ENCODE results near the gene CEP43.

Gene CEP43

DNA sequence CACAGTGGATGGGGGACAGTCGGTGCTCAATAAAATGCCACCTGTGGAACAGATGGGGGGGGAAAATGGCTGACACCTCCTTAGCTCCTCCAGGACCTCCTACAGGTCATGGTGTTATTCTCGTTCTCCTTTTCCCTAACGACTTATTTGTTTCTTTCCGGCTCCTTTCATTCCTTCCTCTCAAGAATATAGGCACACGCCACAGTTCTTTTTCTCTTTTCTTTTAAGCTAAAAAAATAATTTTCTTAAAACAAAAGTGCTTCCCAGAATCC, 41.5 kb upstream of the CEP43 start:
- Histone ChIP-seq H4K20me1 (ENCODE audit: control insufficient read depth, insufficient read depth, low read depth, low read length) (no peaks in the 10 kb centered on the region), H3K4me3 (ENCODE audit: low read length) (peak overlapping the region; percentile 75)

DNA sequence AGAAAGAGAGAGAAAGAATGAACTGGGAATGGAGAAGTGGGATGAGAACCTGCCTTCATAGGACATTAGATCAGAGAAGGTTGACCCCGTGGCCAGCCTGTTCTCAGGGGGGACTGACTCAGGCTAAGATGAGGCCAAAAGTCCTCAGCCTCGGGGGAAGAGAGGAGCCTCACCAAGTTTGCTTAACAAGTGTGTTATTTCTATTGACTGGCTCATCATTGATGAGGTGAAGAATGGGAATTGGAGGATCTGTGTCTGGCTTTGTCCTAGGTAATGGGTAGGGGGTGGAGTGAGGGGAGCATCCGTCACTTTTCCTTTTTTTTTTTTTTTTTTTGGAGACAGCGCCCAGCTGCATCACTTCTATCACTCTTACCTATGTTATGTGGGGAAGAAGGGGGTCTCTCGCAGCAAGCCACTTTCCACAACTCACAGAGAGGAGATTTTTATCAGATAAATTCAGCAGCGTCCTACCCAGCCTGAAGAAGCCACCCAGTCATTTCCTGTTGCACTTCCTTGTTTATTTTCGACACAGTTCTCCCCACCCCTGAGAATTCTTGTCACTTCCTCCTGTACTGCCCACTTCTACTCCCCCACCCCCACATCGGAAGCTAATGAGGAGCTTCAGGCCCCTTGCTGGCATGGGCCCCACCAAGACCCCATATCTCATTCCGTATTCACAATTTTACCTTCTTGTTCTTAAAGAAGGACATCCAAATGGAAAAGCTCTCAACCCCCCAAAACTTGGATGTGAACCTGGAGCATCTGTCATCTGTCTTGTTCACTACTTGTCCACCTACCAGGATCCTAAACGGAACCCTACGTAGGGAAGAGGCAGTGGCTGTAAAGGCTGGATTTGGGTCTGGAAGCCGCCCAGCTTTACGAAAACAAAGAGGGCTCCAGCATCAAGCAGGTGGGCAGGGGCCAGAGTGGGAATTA, 40.0 kb upstream of the CEP43 start:
- H3K27ac ChIP-seq (ENCODE audit: low read depth, low read length), result peak overlapping the region; percentile 95
- H3K9me2 ChIP-seq (replicated peaks; ENCODE audit: control insufficient read depth, low read length), result no peaks in the 10 kb centered on the region

More for the DNA sequence above, 41.5 kb upstream of the CEP43 start:
- H3K79me2 ChIP-seq (ENCODE audit: control insufficient read depth, low read length), result peaks cover 35% of the 10 kb centered on the region
- peaks cover 8% of the 10 kb centered on the region for H3K36me3 ChIP-seq (ENCODE audit: control insufficient read depth, low read length)
- peak overlapping the region; percentile 88 for H3K4me2 ChIP-seq (ENCODE audit: low read length)
- H3K27me3 ChIP-seq (ENCODE audit: control insufficient read depth, low read length), result no peaks in the 10 kb centered on the region
- H3K9me3 ChIP-seq (ENCODE audit: control insufficient read depth, insufficient read depth, low read length), result no peaks in the 10 kb centered on the region
- TF ChIP-seq EZH2phosphoT487 (IDR thresholded peaks at IDR 0.05; ENCODE audit: borderline replicate concordance, low read length), result no peak
- TF ChIP-seq, protein P1, sequence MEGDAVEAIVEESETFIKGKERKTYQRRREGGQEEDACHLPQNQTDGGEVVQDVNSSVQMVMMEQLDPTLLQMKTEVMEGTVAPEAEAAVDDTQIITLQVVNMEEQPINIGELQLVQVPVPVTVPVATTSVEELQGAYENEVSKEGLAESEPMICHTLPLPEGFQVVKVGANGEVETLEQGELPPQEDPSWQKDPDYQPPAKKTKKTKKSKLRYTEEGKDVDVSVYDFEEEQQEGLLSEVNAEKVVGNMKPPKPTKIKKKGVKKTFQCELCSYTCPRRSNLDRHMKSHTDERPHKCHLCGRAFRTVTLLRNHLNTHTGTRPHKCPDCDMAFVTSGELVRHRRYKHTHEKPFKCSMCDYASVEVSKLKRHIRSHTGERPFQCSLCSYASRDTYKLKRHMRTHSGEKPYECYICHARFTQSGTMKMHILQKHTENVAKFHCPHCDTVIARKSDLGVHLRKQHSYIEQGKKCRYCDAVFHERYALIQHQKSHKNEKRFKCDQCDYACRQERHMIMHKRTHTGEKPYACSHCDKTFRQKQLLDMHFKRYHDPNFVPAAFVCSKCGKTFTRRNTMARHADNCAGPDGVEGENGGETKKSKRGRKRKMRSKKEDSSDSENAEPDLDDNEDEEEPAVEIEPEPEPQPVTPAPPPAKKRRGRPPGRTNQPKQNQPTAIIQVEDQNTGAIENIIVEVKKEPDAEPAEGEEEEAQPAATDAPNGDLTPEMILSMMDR (IDR thresholded peaks at IDR 0.05; ENCODE audit: low read depth, low read length, poor library complexity, severe bottlenecking), result no peak
- H3K4me1 ChIP-seq (ENCODE audit: control insufficient read depth, low read length), result peaks cover 72% of the 10 kb centered on the region
- peak overlapping the region; percentile 95 for H3K27ac ChIP-seq (ENCODE audit: low read depth, low read length)
- no peaks in the 10 kb centered on the region for H3K9me2 ChIP-seq (replicated peaks; ENCODE audit: control insufficient read depth, low read length)
- H3F3A ChIP-seq (ENCODE audit: control insufficient read depth, insufficient read depth), result peaks cover 30% of the 10 kb centered on the region

DNA sequence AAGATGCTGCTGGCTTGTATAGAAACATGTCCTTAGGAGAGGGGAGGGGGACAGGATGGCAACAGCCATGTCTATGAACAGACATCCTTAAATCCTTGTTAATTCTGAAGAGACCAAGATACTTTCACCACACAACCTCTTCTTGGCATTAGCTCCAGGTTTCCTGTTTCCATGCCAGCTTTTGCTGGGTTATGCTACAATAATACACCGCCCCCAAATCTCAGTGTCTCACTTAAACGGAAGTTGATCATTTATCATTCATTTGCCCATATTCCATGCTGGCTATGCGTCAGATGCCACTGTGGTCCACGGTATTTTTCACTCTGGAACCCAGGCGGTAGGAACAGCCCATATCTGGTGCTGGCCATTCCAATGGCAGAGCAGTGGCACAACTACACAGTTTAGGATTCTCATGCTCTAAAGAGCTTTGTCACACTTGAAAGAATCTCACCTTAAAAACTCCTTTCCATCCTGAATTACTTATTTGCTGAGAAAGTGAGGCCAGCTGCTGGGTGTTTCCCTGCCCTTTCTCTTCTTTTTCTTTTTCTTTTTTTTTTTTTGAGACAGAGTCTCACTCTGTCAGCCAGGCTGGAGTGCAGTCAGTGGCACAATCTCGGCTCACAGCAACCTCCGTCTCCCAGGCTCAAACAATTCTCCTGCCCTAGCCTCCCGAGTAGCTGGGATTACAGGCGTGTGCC, 39.1 kb upstream of the CEP43 start:
- Histone ChIP-seq H3K9me3 (ENCODE audit: control insufficient read depth, insufficient read depth, low read length) (no peaks in the 10 kb centered on the region), H3K27ac (ENCODE audit: low read depth, low read length) (peak overlapping the region; percentile 95), H3K4me1 (ENCODE audit: control insufficient read depth, low read length) (peaks cover 48% of the 10 kb centered on the region), H4K20me1 (ENCODE audit: control insufficient read depth, insufficient read depth, low read depth, low read length) (no peaks in the 10 kb centered on the region), H3K9me2 (replicated peaks; ENCODE audit: control insufficient read depth, low read length) (no peaks in the 10 kb centered on the region), H3K4me3 (ENCODE audit: low read length) (peak overlapping the region; percentile 75), H3K27me3 (ENCODE audit: control insufficient read depth, low read length) (no peaks in the 10 kb centered on the region), H3K36me3 (ENCODE audit: control insufficient read depth, low read length) (no peaks in the 10 kb centered on the region; the same call in 1 of the 2 replicates), H3F3A (ENCODE audit: control insufficient read depth, insufficient read depth) (peaks cover 13% of the 10 kb centered on the region), H3K79me2 (ENCODE audit: control insufficient read depth, low read length) (peaks cover 14% of the 10 kb centered on the region), H3K4me2 (ENCODE audit: low read length) (peak overlapping the region; percentile 88)
- TF ChIP-seq EZH2phosphoT487 (IDR thresholded peaks at IDR 0.05; ENCODE audit: borderline replicate concordance, low read length), result no peak
- TF ChIP-seq, protein P1 (IDR thresholded peaks at IDR 0.05; ENCODE audit: low read depth, low read length, poor library complexity, severe bottlenecking), result no peak

More for the DNA sequence above, 40.0 kb upstream of the CEP43 start:
- peaks cover 19% of the 10 kb centered on the region for H3F3A ChIP-seq (ENCODE audit: control insufficient read depth, insufficient read depth)
- no peaks in the 10 kb centered on the region for H4K20me1 ChIP-seq (ENCODE audit: control insufficient read depth, insufficient read depth, low read depth, low read length)
- no peaks in the 10 kb centered on the region for H3K9me3 ChIP-seq (ENCODE audit: control insufficient read depth, insufficient read depth, low read length)
- peak overlapping the region; percentile 75 for H3K4me3 ChIP-seq (ENCODE audit: low read length)
- peak overlapping the region; percentile 88 for H3K4me2 ChIP-seq (ENCODE audit: low read length)
- peaks cover 57% of the 10 kb centered on the region for H3K4me1 ChIP-seq (ENCODE audit: control insufficient read depth, low read length)
- H3K79me2 ChIP-seq (ENCODE audit: control insufficient read depth, low read length), result peaks cover 22% of the 10 kb centered on the region
- H3K27me3 ChIP-seq (ENCODE audit: control insufficient read depth, low read length), result no peaks in the 10 kb centered on the region
- H3K36me3 ChIP-seq (ENCODE audit: control insufficient read depth, low read length), result peaks cover 3% of the 10 kb centered on the region; the same call in 1 of the 2 replicates
- TF ChIP-seq, protein P1 (IDR thresholded peaks at IDR 0.05; ENCODE audit: low read depth, low read length, poor library complexity, severe bottlenecking), result no peak
- TF ChIP-seq EZH2phosphoT487 (IDR thresholded peaks at IDR 0.05; ENCODE audit: borderline replicate concordance, low read length), result no peak
